PC-9 (cell line): ENCODE measurements around the gene ZSCAN1. TPM values are rescaled to one million over a fixed set of nuclear protein-coding genes. Genes with fewer than 3 reads are reported as not detected.
"Not testable (repeated sequence)": the region's sequence is repeated elsewhere in the genome, so short reads cannot be mapped to it uniquely, and the experiment has no call there.

Experiments used
- BruUV-seq: library from RNA; stranded (reverse); fragments of 400-500 nt; replicated peaks from 2 replicates; lab custom pipeline; 2021; lab: Mats Ljungman, UMichigan
- CTCF ChIA-PET: fragments of 300-600 bp; sonication (Branson Sonifier 250); formaldehyde crosslinking; loops from one replicate; lab custom pipeline; 2022; ENCODE audit warnings: antibody characterized with exemption; lab: Charles Lee
- POLR2A ChIA-PET: fragments of 300-600 bp; sonication (Branson Sonifier 250); formaldehyde crosslinking; loops from one replicate; lab custom pipeline; 2022; ENCODE audit warnings: antibody characterized with exemption; ENCODE audit not compliant: unreplicated experiment; lab: Charles Lee
- DNase-seq, 2 experiments: peaks; one replicate each; pipeline versions ENCODE4 v3.0.0 to v3.0.0-alpha.2; 2015 to 2022; ENCODE audit warnings: mixed read lengths in 1 of 2
- H2AFZ ChIP-seq: fragments of 200-600 bp; sonication (generic); 2 replicates; pipeline ENCODE4 v1.8.1; 2017; ENCODE audit warnings: antibody characterized with exemption
- H3F3A ChIP-seq: fragments of 200-600 bp; sonication (generic); 2 replicates; pipeline ENCODE4 v1.8.1; 2017; ENCODE audit warnings: antibody characterized with exemption, mild to moderate bottlenecking, low read depth; ENCODE audit not compliant: insufficient read depth
- H3K27ac ChIP-seq: fragments of 200-600 bp; sonication (generic); 2 replicates; pipeline ENCODE4 v1.6.1; 2016; ENCODE audit warnings: mixed run types
- H3K27me3 ChIP-seq: fragments of 200-600 bp; sonication (generic); 2 replicates; pipeline ENCODE4 v1.6.1; 2016; ENCODE audit warnings: low read depth, mixed run types; ENCODE audit not compliant: insufficient read depth
- H3K36me3 ChIP-seq: fragments of 200-600 bp; sonication (generic); 2 replicates; pipeline ENCODE4 v1.6.1; 2016; ENCODE audit warnings: low read depth, mixed run types
- H3K4me1 ChIP-seq: fragments of 200-600 bp; sonication (generic); replicated peaks from 2 replicates; pipeline ENCODE4 v1.6.1; 2016; ENCODE audit warnings: mixed run types; ENCODE audit not compliant: insufficient read depth
- H3K4me2 ChIP-seq: fragments of 200-600 bp; sonication (generic); 2 replicates; pipeline ENCODE4 v1.6.1; 2017; ENCODE audit warnings: mixed run types
- H3K4me3 ChIP-seq: fragments of 200-600 bp; sonication (generic); 2 replicates; pipeline ENCODE4 v1.6.1; 2016; ENCODE audit warnings: mixed run types
- H3K79me2 ChIP-seq: fragments of 200-600 bp; sonication (generic); 2 replicates; pipeline ENCODE4 v1.6.1; 2017; ENCODE audit warnings: low read depth, mixed run types
- H3K9me2 ChIP-seq: fragments of 200-600 bp; sonication (generic); 2 replicates; pipeline ENCODE4 v1.8.1; 2017; ENCODE audit warnings: mild to moderate bottlenecking; ENCODE audit not compliant: insufficient read depth
- H3K9me3 ChIP-seq: fragments of 200-600 bp; sonication (generic); 2 replicates; pipeline ENCODE4 v1.8.1; 2016; ENCODE audit warnings: low read depth; ENCODE audit not compliant: insufficient read depth
- H4K20me1 ChIP-seq: fragments of 200-600 bp; sonication (generic); 2 replicates; pipeline ENCODE4 v1.8.1; 2017; ENCODE audit not compliant: insufficient read depth
- CTCF ChIP-seq: fragments of 200-600 bp; sonication (generic); conservative IDR thresholded peaks from 2 replicates; pipeline ENCODE4 v1.6.1; 2017; ENCODE audit warnings: mixed run types, antibody characterized with exemption, mild to moderate bottlenecking, moderate library complexity
- EZH2 ChIP-seq: fragments of 200-600 bp; sonication (generic); IDR thresholded peaks from 2 replicates; pipeline ENCODE4 v1.8.0; 2017; ENCODE audit warnings: antibody characterized with exemption, low read depth
- intact Hi-C: fragments of 100-400 bp; cut with micrococcal nuclease; formaldehyde crosslinking; loops from one replicate; pipeline ENCODE4 v1.10.0; 2022; ENCODE audit not compliant: unreplicated experiment
- total RNA-seq: library from RNA; stranded (reverse); gene quantifications from 2 replicates; pipeline ENCODE4 v1.2.3, GENCODE V29; 2021

Gene ZSCAN1
- total RNA-seq, 1 experiment from 2014 or later = not detected

- Histone ChIP-seq H3K4me1 (0 out of 2 replicates have a peak, but pooled peaks cover 4% of the 10 kb centered on the region), H3K9me2 (no peaks in the 10 kb centered on the region), H3K27ac (no peak overlapping the region), H3K4me2 (no peak overlapping the region), H3K4me3 (no peak overlapping the region), H2AFZ (no peak overlapping the region), H3K9me3 (peaks cover 35% of the 10 kb centered on the region), H3K79me2 (peaks cover under 1% of the 10 kb centered on the region), H4K20me1 (no peaks in the 10 kb centered on the region), H3F3A (peaks cover 4% of the 10 kb centered on the region; the same call in 1 of the 2 replicates), H3K36me3 (peaks cover 6% of the 10 kb centered on the region; the same call in 1 of the 2 replicates), H3K27me3 (no peaks in the 10 kb centered on the region)
- POLR2A ChIA-PET = no interaction called here
- DNase-seq = no peak
- CTCF ChIA-PET = no interaction called here
- no peak for TF ChIP-seq EZH2
- TF ChIP-seq CTCF = 0 out of 2 replicates have a peak, but pooled peaks have one; percentile 19
- BruUV-seq = no TSS peak
- intact Hi-C loops = no loop called here
Observed at GRCh38 chr19:58007285-58007684, 26.5 kb upstream of the ZSCAN1 start.

GRCh38 chr19:58008877-58009276, 24.9 kb upstream of the ZSCAN1 start:
- H3K4me2 ChIP-seq, H4K20me1 ChIP-seq, DNase-seq, H3K27me3 ChIP-seq, H3K36me3 ChIP-seq, H3K27ac ChIP-seq, H2AFZ ChIP-seq, H3K9me2 ChIP-seq, H3K4me1 ChIP-seq, H3K4me3 ChIP-seq, intact Hi-C loops, H3F3A ChIP-seq, BruUV-seq, CTCF ChIA-PET, POLR2A ChIA-PET, H3K79me2 ChIP-seq: not testable (repeated sequence)
- peaks cover 24% of the 10 kb centered on the region for H3K9me3 ChIP-seq

GRCh38 chr19:58009301-58009665, 24.5 kb upstream of the ZSCAN1 start:
- no peak for DNase-seq
- H3K27ac ChIP-seq = no peak overlapping the region
- intact Hi-C loops = no loop called here
- BruUV-seq = no TSS peak
- peaks cover 8% of the 10 kb centered on the region; the same call in 1 of the 2 replicates for H3K27me3 ChIP-seq
- ChIA-PET POLR2A (no interaction called here), CTCF (no interaction called here)
- no peak overlapping the region for H2AFZ ChIP-seq
- no peak overlapping the region for H3K4me3 ChIP-seq
- no peaks in the 10 kb centered on the region for H3K9me2 ChIP-seq
- no peaks in the 10 kb centered on the region for H3K79me2 ChIP-seq
- H3K4me2 ChIP-seq = no peak overlapping the region
- no peaks in the 10 kb centered on the region for H3K4me1 ChIP-seq
- no peaks in the 10 kb centered on the region for H4K20me1 ChIP-seq
- no peaks in the 10 kb centered on the region for H3F3A ChIP-seq
- H3K9me3 ChIP-seq = peaks cover 20% of the 10 kb centered on the region; the same call in 1 of the 2 replicates
- no peaks in the 10 kb centered on the region for H3K36me3 ChIP-seq
- TF ChIP-seq EZH2 (no peak), CTCF (no peak)
